Esophagus muscularis mucosa (tissue), 4 donors: Measurements from ENCODE around the gene RAB14. TPM values are rescaled to one million over a fixed set of nuclear protein-coding genes. Genes with fewer than 3 reads are reported as not detected.

Experiments
- DNase-seq: peaks from one replicate; pipeline ENCODE4 v3.0.0-alpha.2; 2017; ENCODE audit errors: extremely low spot score
- H3K27ac ChIP-seq, 4 donors: fragments of 200-600 bp; sonication (generic); replicated peaks in 1 of 4; 1 replicate in 3 of 4; 2 replicates in 1 of 4; pipeline ENCODE4 v1.5.1; 2016 to 2019; ENCODE audit warnings: mild to moderate bottlenecking in 1 of 4
- H3K27me3 ChIP-seq, 4 donors: fragments of 200-600 bp; sonication (generic); one replicate each; pipeline versions ENCODE4 v1.5.1 to v1.6.0; 2016 to 2019
- H3K36me3 ChIP-seq, 4 donors: fragments of 200-600 bp; sonication (generic); one replicate each; pipeline ENCODE4 v1.5.1; 2016 to 2019
- H3K4me1 ChIP-seq, 4 donors: fragments of 200-600 bp; sonication (generic); one replicate each; pipeline ENCODE4 v1.5.1; 2016 to 2019
- H3K4me3 ChIP-seq, 4 donors: fragments of 200-600 bp; sonication (generic); 1 replicate in 2 of 4; 2 replicates in 2 of 4; pipeline ENCODE4 v1.5.1; 2016 to 2019; ENCODE audit warnings: mild to moderate bottlenecking in 4 of 4, moderate library complexity in 1 of 4
- H3K9me3 ChIP-seq, 4 donors: fragments of 200-600 bp; sonication (generic); 1 replicate in 3 of 4; 2 replicates in 1 of 4; pipeline ENCODE4 v1.5.1; 2016 to 2019
- EP300 ChIP-seq: sonication (generic); formaldehyde crosslinking; IDR thresholded peaks from one replicate; pipeline ENCODE4 v1.6.1; 2017; ENCODE audit warnings: antibody characterized with exemption
- POLR2A ChIP-seq: fragments of 450-650 bp; IDR thresholded peaks from one replicate; pipeline ENCODE4 v1.6.1; 2017; ENCODE audit warnings: antibody characterized with exemption, moderate library complexity, mild to moderate bottlenecking, low read depth
- POLR2AphosphoS5 ChIP-seq, 2 donors: sonication (generic); formaldehyde crosslinking; IDR thresholded peaks; one replicate each; pipeline ENCODE4 v1.6.1; 2017; ENCODE audit warnings: antibody characterized with exemption in 2 of 2
- WGBS: methylation state at CpG from one replicate; pipeline ENCODE4 v1.1.5; 2018; 5-methylcytosine and 5-hydroxymethylcytosine counted together
- intact Hi-C: fragments of 100-400 bp; cut with DNase I; formaldehyde crosslinking; loops from one replicate; pipeline ENCODE4 v1.15.1; 2023
- total RNA-seq, 4 donors: library from RNA; depleted of rRNA; stranded (reverse); fragments of >200 nt; gene quantifications; one replicate each; pipeline versions ENCODE4 v1.1.0 to v1.2.1, GENCODE V29; 2016
- TF ChIP-seq, protein P1 (sequence below), 3 experiments: fragments of 200-600 bp in 2 of 3; fragments of 450-650 bp in 1 of 3; sonication (generic) in 2 of 3; IDR thresholded peaks; one replicate each; pipeline ENCODE4 v1.5.1; 2017 to 2019; ENCODE audit warnings: antibody characterized with exemption in 3 of 3, mild to moderate bottlenecking in 2 of 3, moderate library complexity in 1 of 3

The RAB14 gene
- total RNA-seq, 4 donors from 2014 or later = 28.5 to 30.7 (median 29.5) TPM

DNA sequence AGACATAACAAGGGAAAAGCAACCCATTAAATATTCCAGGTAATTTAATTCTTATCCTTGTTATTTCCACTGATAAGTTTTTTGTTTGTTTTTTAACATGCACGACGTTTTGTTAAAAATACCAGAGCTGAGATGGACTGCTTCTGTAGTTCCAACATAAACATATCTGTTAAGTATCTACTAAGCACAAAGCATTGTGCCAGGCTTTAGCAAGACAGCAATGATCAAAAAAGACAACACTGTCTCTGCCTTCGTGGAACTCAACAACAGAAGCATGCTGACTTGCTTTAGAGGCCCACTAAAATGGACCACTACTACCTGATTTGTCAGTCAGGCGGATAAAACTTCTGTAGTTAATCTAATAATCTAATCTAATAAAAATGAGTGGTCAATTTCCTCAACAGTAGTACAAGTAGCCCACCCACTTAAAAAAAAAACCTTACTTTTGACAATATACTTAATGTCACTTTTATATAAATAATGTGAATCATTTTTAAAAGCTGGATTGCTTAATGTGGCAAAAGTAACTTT is 3.1 kb downstream of the RAB14 start:
- 23% methylated on average over 4 of the region's 4 CpGs for WGBS
- intact Hi-C loops = no loop called here
- TF ChIP-seq POLR2A (no peak), POLR2AphosphoS5 (IDR thresholded peaks at IDR 0.05) (no peak), EP300 (no peak)
- TF ChIP-seq, protein P1, sequence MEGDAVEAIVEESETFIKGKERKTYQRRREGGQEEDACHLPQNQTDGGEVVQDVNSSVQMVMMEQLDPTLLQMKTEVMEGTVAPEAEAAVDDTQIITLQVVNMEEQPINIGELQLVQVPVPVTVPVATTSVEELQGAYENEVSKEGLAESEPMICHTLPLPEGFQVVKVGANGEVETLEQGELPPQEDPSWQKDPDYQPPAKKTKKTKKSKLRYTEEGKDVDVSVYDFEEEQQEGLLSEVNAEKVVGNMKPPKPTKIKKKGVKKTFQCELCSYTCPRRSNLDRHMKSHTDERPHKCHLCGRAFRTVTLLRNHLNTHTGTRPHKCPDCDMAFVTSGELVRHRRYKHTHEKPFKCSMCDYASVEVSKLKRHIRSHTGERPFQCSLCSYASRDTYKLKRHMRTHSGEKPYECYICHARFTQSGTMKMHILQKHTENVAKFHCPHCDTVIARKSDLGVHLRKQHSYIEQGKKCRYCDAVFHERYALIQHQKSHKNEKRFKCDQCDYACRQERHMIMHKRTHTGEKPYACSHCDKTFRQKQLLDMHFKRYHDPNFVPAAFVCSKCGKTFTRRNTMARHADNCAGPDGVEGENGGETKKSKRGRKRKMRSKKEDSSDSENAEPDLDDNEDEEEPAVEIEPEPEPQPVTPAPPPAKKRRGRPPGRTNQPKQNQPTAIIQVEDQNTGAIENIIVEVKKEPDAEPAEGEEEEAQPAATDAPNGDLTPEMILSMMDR (IDR thresholded peaks at IDR 0.05) = no peak
- Histone ChIP-seq H3K36me3 (no peaks in the 10 kb centered on the region), H3K9me3 (no peaks in the 10 kb centered on the region), H3K27me3 (no peaks in the 10 kb centered on the region), H3K4me3 (peak overlapping the region in 2 of 4 donors; percentile 92 to 97), H3K4me1 (peaks cover 62 to 80% (median 78%) of the 10 kb centered on the region in 4 donors), H3K27ac (no peak overlapping the region)
- DNase-seq = no peak

DNA sequence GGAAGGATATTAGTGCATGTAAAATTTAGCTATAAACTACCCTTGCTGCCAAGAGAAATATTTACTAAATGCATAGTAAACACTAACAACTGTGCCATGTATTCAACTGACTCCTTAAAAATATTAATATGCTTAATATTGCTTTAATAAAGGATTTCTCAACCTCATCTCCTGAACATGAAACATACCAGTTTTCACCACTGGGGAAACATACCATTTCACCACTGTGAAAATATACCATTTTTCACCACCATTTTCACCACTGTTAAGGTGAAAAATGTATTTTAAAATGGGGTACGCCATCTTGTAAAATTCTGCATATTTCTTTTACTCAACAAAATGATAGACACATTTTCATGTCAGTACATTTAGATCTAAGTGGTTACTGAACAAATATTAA is 4.5 kb downstream of the RAB14 start:
- DNase-seq = no peak
- Histone ChIP-seq H3K4me1 (peaks cover 75 to 89% (median 86%) of the 10 kb centered on the region in 4 donors), H3K36me3 (no peaks in the 10 kb centered on the region), H3K27me3 (no peaks in the 10 kb centered on the region), H3K27ac (no peak overlapping the region), H3K4me3 (no peak overlapping the region), H3K9me3 (no peaks in the 10 kb centered on the region)
- intact Hi-C loops = no loop called here
- TF ChIP-seq POLR2AphosphoS5 (IDR thresholded peaks at IDR 0.05) (no peak), EP300 (no peak), POLR2A (no peak)
- TF ChIP-seq, protein P1 (IDR thresholded peaks at IDR 0.05) = peak in 1 of 3 experiments; percentile 10
- WGBS = 94% methylated on average over 1 of the region's 1 CpG

DNA sequence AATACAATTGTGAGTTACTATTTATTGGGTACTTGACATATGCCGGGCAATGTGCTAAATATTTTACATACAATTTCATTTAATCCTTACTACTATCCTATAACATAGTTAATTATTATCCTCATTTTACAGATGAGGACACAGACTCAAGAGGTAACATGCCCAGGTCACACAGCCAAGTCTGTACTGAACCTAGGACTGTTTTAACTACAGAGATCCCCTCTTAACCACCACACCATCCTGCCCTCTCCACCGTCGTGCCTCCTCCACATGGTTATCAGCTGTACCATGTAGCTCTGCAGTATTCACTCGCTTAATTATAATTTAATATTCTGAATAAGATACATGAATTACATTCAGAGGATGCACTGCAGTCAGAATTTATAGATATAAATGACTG is 5.3 kb downstream of the RAB14 start:
- Histone ChIP-seq H3K4me3 (no peak overlapping the region), H3K36me3 (no peaks in the 10 kb centered on the region), H3K4me1 (peaks cover 82 to 95% (median 93%) of the 10 kb centered on the region in 4 donors), H3K27ac (no peak overlapping the region), H3K27me3 (no peaks in the 10 kb centered on the region), H3K9me3 (no peaks in the 10 kb centered on the region)
- intact Hi-C loops = no loop called here
- DNase-seq = no peak
- TF ChIP-seq, protein P1 (IDR thresholded peaks at IDR 0.05) = no peak
- TF ChIP-seq EP300 = no peak
- no peak for TF ChIP-seq POLR2A
- no peak for TF ChIP-seq POLR2AphosphoS5 (IDR thresholded peaks at IDR 0.05)
- WGBS = 61% methylated on average over 4 of the region's 4 CpGs

DNA sequence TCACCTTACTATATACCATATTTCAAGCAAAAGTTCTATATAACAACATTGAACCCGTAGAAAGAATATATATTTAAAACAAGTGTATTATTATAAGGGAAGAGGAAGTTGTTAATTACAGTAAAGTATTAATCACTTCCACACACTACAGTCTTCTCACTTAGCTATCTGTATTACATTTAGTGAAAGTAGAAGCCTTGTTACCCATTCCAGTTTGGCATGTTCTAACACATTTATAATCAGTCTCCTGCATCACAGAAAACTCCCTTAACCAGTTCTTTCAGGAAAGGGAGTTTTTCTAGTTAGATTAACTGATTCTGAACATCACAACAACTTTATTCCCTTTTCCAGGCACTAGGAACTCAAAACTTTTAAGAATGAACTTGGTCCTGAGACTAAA is 6.9 kb downstream of the RAB14 start:
- Histone ChIP-seq H3K36me3 (no peaks in the 10 kb centered on the region), H3K4me3 (no peak overlapping the region), H3K4me1 (peaks cover 83 to 100% (median 99%) of the 10 kb centered on the region in 4 donors), H3K27me3 (no peaks in the 10 kb centered on the region), H3K9me3 (no peaks in the 10 kb centered on the region), H3K27ac (no peak overlapping the region)
- DNase-seq = no peak
- intact Hi-C loops = no loop called here
- WGBS = 14% methylated on average over 1 of the region's 1 CpG
- TF ChIP-seq, protein P1 (IDR thresholded peaks at IDR 0.05) = no peak
- TF ChIP-seq EP300 (no peak), POLR2AphosphoS5 (IDR thresholded peaks at IDR 0.05) (no peak), POLR2A (no peak)
